ENCODE measurements around the gene SH3GLB2. TPM values are rescaled to one million over a fixed set of nuclear protein-coding genes. Genes with fewer than 3 reads are reported as not detected.

SH3GLB2 gene
- total RNA-seq, 4 donors from 2014 or later, result 35.1 to 126 (median 81.8) TPM

DNA sequence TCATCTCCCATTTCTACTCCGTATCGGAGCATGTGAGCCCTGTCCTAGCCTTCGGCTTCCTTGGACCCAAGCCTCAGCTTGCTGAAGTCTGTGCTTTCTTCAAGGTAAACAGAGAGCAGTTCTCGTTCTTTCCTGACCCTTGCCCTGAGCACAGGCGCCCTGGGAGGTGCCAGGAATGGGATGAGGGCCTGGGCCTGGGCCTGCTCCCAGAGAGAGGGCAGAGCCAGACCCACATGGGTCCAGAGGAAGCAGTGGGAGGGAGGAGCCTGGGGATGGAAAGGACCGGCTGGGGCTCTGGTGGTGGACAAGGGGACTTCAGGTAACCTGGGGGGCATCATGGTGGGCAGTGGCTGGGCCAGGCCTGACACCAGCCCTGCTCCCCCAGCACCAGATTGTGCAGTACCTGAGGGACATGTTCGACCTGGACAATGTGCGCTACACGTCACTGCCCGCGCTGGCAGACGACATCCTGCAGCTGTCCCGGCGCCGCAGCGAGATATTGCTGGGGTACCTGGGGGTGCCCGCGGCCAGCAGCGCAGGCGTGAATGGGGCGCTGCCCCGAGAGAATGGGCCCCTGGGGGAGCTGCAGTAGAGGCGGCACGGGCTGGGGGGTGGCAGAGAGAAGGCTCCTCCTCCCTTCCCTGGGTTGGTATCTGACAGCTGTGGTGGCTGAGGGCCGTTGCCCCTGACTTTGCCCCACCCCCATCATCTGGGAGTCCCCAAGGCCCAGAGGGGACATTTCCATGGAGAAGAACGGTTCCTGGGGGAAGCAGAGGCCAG is 41.9 kb upstream of the SH3GLB2 start:
- intact Hi-C loops (cut with DNase I; ENCODE audit: low total_unique reads), result no loop called here
- TF ChIP-seq POLR2A (IDR thresholded peaks at IDR 0.05) (no peak), CTCF (IDR thresholded peaks at IDR 0.05) (no peak)

DNA sequence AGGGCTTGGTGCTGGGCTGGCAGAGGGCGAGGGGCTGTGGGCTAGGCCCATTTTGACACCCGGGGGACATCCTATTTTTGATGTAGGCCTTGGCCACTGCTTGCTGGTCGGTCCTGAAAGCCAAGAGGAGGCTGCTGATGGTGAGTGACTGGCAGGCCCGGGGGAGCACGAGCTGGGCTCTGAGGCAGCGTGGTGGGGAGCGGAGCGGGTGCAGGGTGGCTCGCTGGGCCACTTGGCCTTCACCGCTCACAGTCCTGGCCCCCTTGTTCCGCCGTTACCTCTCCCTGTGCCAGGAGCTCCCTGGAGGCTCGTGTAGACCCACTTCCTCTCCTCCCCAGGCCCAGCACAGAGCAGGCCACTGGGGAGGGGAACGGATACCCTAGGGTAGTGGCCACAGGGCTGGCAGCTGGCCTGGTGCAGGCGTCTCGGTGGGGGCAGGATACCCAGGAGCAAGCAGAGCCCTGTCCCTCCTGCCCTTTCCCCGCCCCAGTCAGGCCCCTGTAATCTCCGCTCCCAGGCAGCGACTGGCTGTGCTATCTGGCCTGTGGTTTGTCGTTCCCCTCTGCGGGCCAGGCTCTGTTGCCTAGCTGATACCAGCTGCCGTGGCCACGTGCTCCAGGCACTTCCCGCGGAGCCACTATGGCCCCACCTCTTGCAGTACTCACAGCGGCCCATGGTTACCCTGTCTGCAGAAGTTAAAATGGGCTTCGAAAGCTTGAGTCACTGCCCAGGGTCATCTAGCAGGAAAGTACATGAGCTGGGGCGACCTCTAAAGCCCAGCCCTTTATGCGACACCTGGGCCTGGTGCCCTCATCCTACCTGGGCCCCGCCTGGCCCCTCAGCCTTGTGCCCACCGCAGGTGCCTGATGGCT is 41.1 kb upstream of the SH3GLB2 start:
- TF ChIP-seq CTCF (IDR thresholded peaks at IDR 0.05), result no peak
- TF ChIP-seq POLR2A (IDR thresholded peaks at IDR 0.05), result no peak
- Histone ChIP-seq H3K4me3 (no peak overlapping the region), H3K27ac (no peak overlapping the region), H3K9me3 (no peaks in the 10 kb centered on the region), H3K36me3 (no peaks in the 10 kb centered on the region), H3K27me3 (no peaks in the 10 kb centered on the region), H3K4me1 (no peaks in the 10 kb centered on the region)
- intact Hi-C loops (cut with DNase I; ENCODE audit: low total_unique reads), result no loop called here
- no peak for DNase-seq

More for the DNA sequence above, 41.9 kb upstream of the SH3GLB2 start:
- no peak for DNase-seq
- Histone ChIP-seq H3K27me3 (no peaks in the 10 kb centered on the region), H3K4me3 (no peak overlapping the region), H3K36me3 (no peaks in the 10 kb centered on the region), H3K4me1 (no peaks in the 10 kb centered on the region), H3K9me3 (no peaks in the 10 kb centered on the region), H3K27ac (no peak overlapping the region)

DNA sequence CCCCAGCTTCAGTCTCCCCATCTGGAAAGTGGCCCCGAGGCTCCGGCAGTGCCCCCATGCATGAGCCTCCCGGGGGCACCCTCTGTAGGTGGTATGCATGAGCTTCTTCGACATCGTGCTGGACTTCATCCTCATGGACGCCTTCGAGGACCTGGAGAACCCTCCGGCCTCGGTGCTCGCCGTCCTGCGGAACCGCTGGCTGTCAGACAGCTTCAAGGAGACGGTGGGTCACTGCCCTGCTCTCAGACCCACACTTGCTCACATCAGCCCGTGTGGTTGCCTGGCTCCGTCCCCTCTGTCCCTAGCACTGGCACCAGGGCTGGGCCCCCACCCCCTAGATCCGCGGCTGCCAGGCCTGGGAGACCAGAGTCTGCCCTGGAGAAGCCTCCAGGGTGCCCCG is 40.0 kb upstream of the SH3GLB2 start:
- intact Hi-C loops (cut with DNase I; ENCODE audit: low total_unique reads), result no loop called here
- no peaks in the 10 kb centered on the region for H3K36me3 ChIP-seq
- no peaks in the 10 kb centered on the region for H3K9me3 ChIP-seq
- H3K27ac ChIP-seq, result no peak overlapping the region
- TF ChIP-seq CTCF (IDR thresholded peaks at IDR 0.05), result no peak
- no peak for TF ChIP-seq POLR2A (IDR thresholded peaks at IDR 0.05)
- H3K27me3 ChIP-seq, result no peaks in the 10 kb centered on the region
- no peaks in the 10 kb centered on the region for H3K4me1 ChIP-seq
- DNase-seq, result no peak
- H3K4me3 ChIP-seq, result no peak overlapping the region

GRCh38 chr9:129064499-129064908 is 36.4 kb upstream of the SH3GLB2 start:
- DNase-seq, result no peak
- TF ChIP-seq POLR2A (IDR thresholded peaks at IDR 0.05) (no peak), CTCF (IDR thresholded peaks at IDR 0.05) (no peak)
- intact Hi-C loops (cut with DNase I; ENCODE audit: low total_unique reads), result no loop called here
- H3K4me1 ChIP-seq, result no peaks in the 10 kb centered on the region
- H3K9me3 ChIP-seq, result no peaks in the 10 kb centered on the region
- no peaks in the 10 kb centered on the region for H3K36me3 ChIP-seq
- no peaks in the 10 kb centered on the region for H3K27me3 ChIP-seq
- H3K4me3 ChIP-seq, result no peak overlapping the region
- no peak overlapping the region for H3K27ac ChIP-seq

GRCh38 chr9:129063061-129063460 is 34.9 kb upstream of the SH3GLB2 start:
- H3K36me3 ChIP-seq, result no peaks in the 10 kb centered on the region
- H3K27me3 ChIP-seq, result no peaks in the 10 kb centered on the region
- H3K4me3 ChIP-seq, result no peak overlapping the region
- no peak for TF ChIP-seq POLR2A (IDR thresholded peaks at IDR 0.05)
- no peak for TF ChIP-seq CTCF (IDR thresholded peaks at IDR 0.05)
- H3K27ac ChIP-seq, result no peak overlapping the region
- no peak for DNase-seq
- intact Hi-C loops (cut with DNase I; ENCODE audit: low total_unique reads), result no loop called here
- no peaks in the 10 kb centered on the region for H3K4me1 ChIP-seq
- H3K9me3 ChIP-seq, result no peaks in the 10 kb centered on the region
